OCI-LY1 (cell line): Measurements from ENCODE around the gene TIMM13.

ENCODE experiments used
- CTCF ChIP-seq: fragments of 200-600 bp; sonication (generic), shearing (Covaris generic); IDR thresholded peaks from 2 replicates; pipeline ENCODE4 v1.5.1; 2017; ENCODE audit warnings: mild to moderate bottlenecking, antibody characterized with exemption, low read length, moderate library complexity, mixed read lengths
- EZH2 ChIP-seq: fragments of 200-600 bp; sonication (generic), shearing (Covaris generic); IDR thresholded peaks from 2 replicates; pipeline ENCODE4 v1.8.0; 2017; ENCODE audit warnings: borderline replicate concordance, mixed run types, mild to moderate bottlenecking, antibody characterized with exemption, low read length, moderate library complexity, mixed read lengths

GRCh38 chr19:2434267-2434666 is 6.9 kb upstream of the TIMM13 start:
- no peak for TF ChIP-seq CTCF
- TF ChIP-seq EZH2: no peak
